GM20431 (cell line): Measurements from ENCODE around the gene TAX1BP1.

Source experiments
- in situ Hi-C: fragments of 300-500 bp; cut with MseI, MboI; formaldehyde crosslinking; loops from one replicate; pipeline ENCODE4 v1.15.0; 2020; ENCODE audit warnings: low sequenced_read_pairs; ENCODE audit not compliant: unreplicated experiment

The TAX1BP1 gene

DNA sequence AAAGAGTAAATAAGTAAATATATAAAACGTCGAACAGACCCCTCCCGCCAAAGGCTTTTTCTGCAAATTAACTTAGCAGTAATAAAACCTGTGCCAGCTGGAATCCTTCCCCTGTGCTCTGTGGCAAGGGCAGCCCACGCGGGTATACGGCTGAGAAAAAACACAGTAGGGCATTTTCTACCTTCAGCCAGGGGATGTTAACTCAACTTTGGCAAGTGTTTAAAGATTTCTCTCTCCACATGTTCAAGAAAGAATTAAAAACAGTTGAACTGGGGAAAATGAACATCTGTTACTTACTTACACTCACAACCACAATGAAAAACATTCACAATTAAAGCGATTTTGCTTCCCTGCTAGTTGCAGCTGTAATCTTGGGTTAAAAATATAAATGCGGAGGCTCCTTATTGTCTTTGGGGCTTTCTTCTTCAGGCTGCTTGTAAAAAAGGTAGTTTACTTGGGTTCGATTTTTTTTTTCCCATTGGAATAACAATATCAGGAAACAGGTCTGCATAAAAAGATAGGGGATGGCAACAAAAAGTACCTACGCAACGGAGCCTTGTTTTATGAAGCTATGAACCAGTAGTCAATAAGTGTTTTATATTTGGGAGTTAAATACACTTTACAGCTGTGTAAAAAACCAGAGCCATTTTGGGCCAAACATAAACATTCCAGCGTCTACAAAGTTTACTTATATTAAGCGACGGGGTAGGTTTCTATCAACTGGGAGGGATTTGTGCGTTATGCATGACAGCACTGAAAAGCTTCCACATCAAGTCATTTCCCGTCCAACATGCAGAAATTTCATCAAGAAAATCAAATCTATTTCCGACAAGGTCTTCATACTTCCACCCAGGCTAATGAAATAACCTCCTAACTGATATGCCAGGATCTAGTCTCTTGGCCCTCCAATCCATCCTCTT lies 132.7 kb downstream of the TAX1BP1 start:
- in situ Hi-C loops = no loop called here

DNA sequence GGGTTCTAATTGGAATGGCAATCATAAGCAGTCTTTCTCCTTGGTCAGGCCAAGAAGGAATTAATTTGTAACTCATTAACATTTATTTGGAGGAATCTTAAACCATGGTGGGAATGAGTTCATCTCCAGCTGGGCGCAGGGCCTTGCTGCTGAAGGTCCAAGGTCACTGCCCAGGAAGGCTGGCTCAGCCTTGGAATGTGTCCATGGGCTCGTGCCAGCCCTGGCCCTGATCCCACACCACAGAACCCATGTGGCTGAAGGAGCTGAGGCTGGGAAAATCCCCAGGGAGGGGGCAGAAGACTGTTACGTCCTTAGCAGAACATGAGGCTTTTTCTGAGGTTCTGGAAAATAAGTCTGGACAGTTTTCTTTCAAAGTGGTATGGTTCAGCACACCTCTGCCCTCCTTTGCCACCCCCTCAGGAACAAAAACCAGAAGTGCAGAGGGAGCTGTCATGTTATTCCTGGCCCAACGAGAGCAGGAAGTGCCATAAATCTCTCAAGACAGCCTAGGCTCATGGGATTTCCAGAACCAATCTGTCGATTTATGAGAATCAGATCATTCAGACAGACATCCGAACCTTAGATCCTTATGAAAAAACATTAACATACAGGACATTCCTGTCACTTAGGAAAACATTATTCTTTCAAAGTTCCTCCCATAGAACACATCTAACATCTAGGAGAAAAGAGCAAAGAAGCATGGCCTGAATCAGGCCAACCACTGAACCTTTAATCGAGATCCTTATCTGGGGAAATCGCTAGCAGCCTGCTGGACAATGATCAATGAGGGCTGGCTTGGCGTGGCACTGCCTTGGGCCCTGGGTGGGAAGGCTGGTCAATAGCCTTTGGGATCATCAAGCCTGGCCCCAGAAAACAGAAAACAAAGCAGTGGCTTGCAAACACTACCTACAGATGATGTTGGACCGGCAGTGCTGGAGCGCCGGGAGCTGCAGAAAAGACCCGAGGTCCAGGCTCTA lies 134.3 kb downstream of the TAX1BP1 start:
- in situ Hi-C loops = no loop called here

DNA sequence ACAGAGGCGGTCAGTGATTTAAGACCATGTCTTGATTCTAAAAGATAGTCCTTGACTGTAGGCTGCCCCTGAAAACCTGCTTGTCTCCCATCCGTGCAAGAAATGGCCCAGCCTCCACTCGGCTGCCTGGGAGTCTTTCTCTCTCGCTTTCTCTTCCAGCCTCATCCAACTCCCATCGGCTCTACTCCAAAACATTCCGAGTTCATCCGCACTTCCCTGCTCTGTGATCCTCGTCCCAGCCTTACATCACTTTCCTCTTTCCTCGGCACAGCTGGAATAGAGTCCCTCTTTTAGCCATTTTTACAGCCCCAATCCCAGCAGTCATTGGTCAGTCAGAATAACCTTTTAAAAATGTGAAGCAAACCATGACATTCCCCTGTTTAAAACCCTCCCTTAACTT lies 135.1 kb downstream of the TAX1BP1 start:
- in situ Hi-C loops = no loop called here

DNA sequence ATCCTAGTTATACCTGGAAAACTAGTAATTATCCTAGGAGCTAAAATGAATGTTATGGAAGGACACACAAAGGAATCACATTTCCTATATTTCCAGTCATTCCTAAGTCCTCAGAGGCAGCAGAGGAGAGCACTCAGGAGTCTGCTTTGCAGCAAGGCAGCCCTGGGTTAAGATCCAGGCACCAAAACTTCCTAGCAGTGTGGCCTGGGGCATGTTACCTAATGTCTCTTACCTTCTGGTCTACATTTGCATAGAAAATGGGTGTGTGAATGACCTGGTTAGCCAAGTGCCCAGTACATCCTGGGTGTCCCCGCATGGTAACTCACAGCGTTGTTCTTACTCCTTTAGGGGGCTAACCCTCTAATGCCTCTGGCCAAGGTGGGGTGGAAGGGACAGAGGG lies 135.9 kb downstream of the TAX1BP1 start:
- in situ Hi-C loops = no loop called here

DNA sequence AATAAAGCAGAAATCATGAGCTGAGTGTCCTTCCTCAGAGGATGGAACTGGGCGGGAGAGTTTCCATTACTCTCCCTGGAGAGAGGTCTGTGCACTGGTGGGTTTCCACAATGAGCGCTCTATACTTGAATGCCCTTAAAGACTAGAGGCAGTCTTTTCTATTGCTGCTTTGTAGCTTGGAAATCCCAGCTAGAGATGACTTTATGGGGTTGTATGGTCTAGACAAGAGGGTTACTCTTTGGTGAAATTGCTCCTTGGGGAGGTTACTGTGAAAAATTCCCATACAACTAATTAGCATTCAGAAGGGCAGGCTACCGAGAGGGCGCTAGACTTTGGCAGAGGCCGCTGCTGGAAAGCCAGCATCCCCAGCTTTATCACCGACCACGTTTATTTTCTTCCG lies 136.8 kb downstream of the TAX1BP1 start:
- in situ Hi-C loops = no loop called here
